HEK293T (cell line): Measurements from ENCODE around the gene MIEF2.

ENCODE experiments used
- CTCF ChIA-PET: fragments of 350-600 bp; formaldehyde crosslinking; extraction: SDS; loops from one replicate; lab custom pipeline; 2021; ENCODE audit warnings: antibody characterized with exemption, inconsistent platforms; lab: Yijun Ruan, JAX
- POLR2A ChIA-PET: fragments of 350-600 bp; formaldehyde crosslinking; extraction: SDS; loops from one replicate; lab custom pipeline; 2020; ENCODE audit warnings: antibody characterized with exemption, inconsistent platforms; lab: Yijun Ruan, JAX
- DNase-seq: peaks from one replicate; pipeline ENCODE4 v3.0.0; 2012; ENCODE audit warnings: mixed read lengths; ENCODE audit errors: extremely low spot score
- ARNT ChIP-seq: fragments of 450-650 bp; IDR thresholded peaks from 2 replicates; pipeline ENCODE4 v1.6.1; 2017; ENCODE audit warnings: mild to moderate bottlenecking
- BHLHE40 ChIP-seq: fragments of 450-650 bp; IDR thresholded peaks from 2 replicates; pipeline ENCODE4 v1.6.1; 2016; ENCODE audit warnings: mild to moderate bottlenecking, moderate library complexity, borderline replicate concordance
- CTBP1 ChIP-seq: fragments of 450-650 bp; IDR thresholded peaks from 2 replicates; pipeline ENCODE4 v1.6.1; 2016; ENCODE audit warnings: borderline replicate concordance
- ELF4 ChIP-seq: fragments of 450-650 bp; IDR thresholded peaks from 2 replicates; pipeline ENCODE4 v1.6.1; 2017; ENCODE audit warnings: antibody characterized with exemption
- FOXA1 ChIP-seq: fragments of 450-650 bp; IDR thresholded peaks from 2 replicates; pipeline ENCODE4 v1.6.1; 2016; ENCODE audit warnings: mild to moderate bottlenecking
- FOXK2 ChIP-seq: fragments of 450-650 bp; IDR thresholded peaks from 2 replicates; pipeline ENCODE4 v1.6.1; 2016; ENCODE audit warnings: mild to moderate bottlenecking
- FOXM1 ChIP-seq: fragments of 450-650 bp; IDR thresholded peaks from 2 replicates; pipeline ENCODE4 v1.6.1; 2017; ENCODE audit warnings: mild to moderate bottlenecking, borderline replicate concordance
- HDGF ChIP-seq: fragments of 450-650 bp; IDR thresholded peaks from 2 replicates; pipeline ENCODE4 v1.6.1; 2017; ENCODE audit warnings: antibody characterized with exemption, borderline replicate concordance
- L3MBTL2 ChIP-seq: fragments of 450-650 bp; conservative IDR thresholded peaks from 2 replicates; pipeline ENCODE4 v1.6.1; 2016; ENCODE audit warnings: mild to moderate bottlenecking
- LEF1 ChIP-seq: fragments of 450-650 bp; IDR thresholded peaks from 2 replicates; pipeline ENCODE4 v1.6.1; 2017; ENCODE audit warnings: mild to moderate bottlenecking, borderline replicate concordance
- NFRKB ChIP-seq: fragments of 450-650 bp; IDR thresholded peaks from 2 replicates; pipeline ENCODE4 v1.6.1; 2016; ENCODE audit warnings: mild to moderate bottlenecking, moderate library complexity
- PKNOX1 ChIP-seq: fragments of 450-650 bp; IDR thresholded peaks from 2 replicates; pipeline ENCODE4 v1.6.1; 2016
- SP1 ChIP-seq: fragments of 450-650 bp; IDR thresholded peaks from 2 replicates; pipeline ENCODE4 v1.6.1; 2017
- SUZ12 ChIP-seq: fragments of 450-650 bp; IDR thresholded peaks from 2 replicates; pipeline ENCODE4 v1.6.1; 2016; ENCODE audit warnings: mild to moderate bottlenecking
- TARDBP ChIP-seq: fragments of 450-650 bp; IDR thresholded peaks from 2 replicates; pipeline ENCODE4 v1.6.1; 2016
- ZNF384 ChIP-seq: fragments of 450-650 bp; IDR thresholded peaks from 2 replicates; pipeline ENCODE4 v1.6.1; 2016

The MIEF2 gene

GRCh38 chr17:18237461-18237860 is 23.0 kb upstream of the MIEF2 start:
- TF ChIP-seq HDGF, result no peak
- TF ChIP-seq FOXM1, result no peak
- no peak for TF ChIP-seq ELF4
- no peak for TF ChIP-seq CTBP1
- TF ChIP-seq TARDBP, result no peak
- no peak for TF ChIP-seq NFRKB
- no peak for TF ChIP-seq ZNF384
- TF ChIP-seq FOXK2, result no peak
- TF ChIP-seq ARNT, result no peak
- POLR2A ChIA-PET, result interaction anchor here (0.8 kb wide), 1 partner anchor 9 kb away, joined by 3 read pairs; no protein-coding TSS in a partner anchor
- no peak for DNase-seq
- CTCF ChIA-PET, result no interaction called here

GRCh38 chr17:18238299-18238698 is 22.2 kb upstream of the MIEF2 start:
- CTCF ChIA-PET, result no interaction called here
- DNase-seq, result no peak
- TF ChIP-seq CTBP1, result no peak
- POLR2A ChIA-PET, result no interaction called here

GRCh38 chr17:18240449-18240848 is 20.0 kb upstream of the MIEF2 start:
- TF ChIP-seq L3MBTL2 (no peak), SP1 (no peak), PKNOX1 (no peak), HDGF (no peak), ZNF384 (no peak), SUZ12 (no peak), LEF1 (no peak), ELF4 (no peak), BHLHE40 (no peak), NFRKB (no peak), CTBP1 (no peak), FOXK2 (no peak)
- ChIA-PET POLR2A (no interaction called here), CTCF (no interaction called here)
- no peak for DNase-seq

GRCh38 chr17:18241229-18241871 is 19.1 kb upstream of the MIEF2 start:
- TF ChIP-seq FOXA1, result no peak
- no peak for TF ChIP-seq TARDBP
- no peak for TF ChIP-seq PKNOX1
- TF ChIP-seq ELF4, result no peak
- no peak for TF ChIP-seq FOXK2
- TF ChIP-seq ARNT, result no peak
- TF ChIP-seq FOXM1, result no peak
- no peak for TF ChIP-seq SP1
- no peak for TF ChIP-seq SUZ12
- TF ChIP-seq L3MBTL2, result no peak
- TF ChIP-seq CTBP1, result no peak
- no peak for TF ChIP-seq ZNF384
- no peak for TF ChIP-seq LEF1
- TF ChIP-seq BHLHE40, result no peak
- no peak for TF ChIP-seq HDGF
- TF ChIP-seq NFRKB, result no peak
- ChIA-PET POLR2A (no interaction called here), CTCF (no interaction called here)
- no peak for DNase-seq

- no peak for TF ChIP-seq ZNF384
- TF ChIP-seq LEF1, result no peak
- TF ChIP-seq BHLHE40, result no peak
- TF ChIP-seq FOXM1, result no peak
- TF ChIP-seq TARDBP, result no peak
- no peak for TF ChIP-seq SUZ12
- TF ChIP-seq FOXK2, result no peak
- no peak for TF ChIP-seq PKNOX1
- TF ChIP-seq SP1, result no peak
- no peak for TF ChIP-seq NFRKB
- no peak for TF ChIP-seq CTBP1
- no peak for TF ChIP-seq ELF4
- TF ChIP-seq HDGF, result no peak
- no peak for TF ChIP-seq L3MBTL2
- TF ChIP-seq ARNT, result no peak
- TF ChIP-seq FOXA1, result no peak
- ChIA-PET POLR2A (no interaction called here), CTCF (no interaction called here)
- no peak for DNase-seq
These were observed 15.3 kb upstream of the MIEF2 start for GRCh38 chr17:18245038-18245776.

GRCh38 chr17:18246109-18246725 is 14.2 kb upstream of the MIEF2 start:
- ChIA-PET CTCF (no interaction called here), POLR2A (no interaction called here)
- TF ChIP-seq ZNF384, result no peak
- no peak for TF ChIP-seq ELF4
- TF ChIP-seq HDGF, result no peak
- TF ChIP-seq SUZ12, result no peak
- no peak for TF ChIP-seq FOXM1
- TF ChIP-seq ARNT, result no peak
- no peak for TF ChIP-seq FOXK2
- no peak for TF ChIP-seq SP1
- TF ChIP-seq FOXA1, result no peak
- TF ChIP-seq NFRKB, result no peak
- no peak for TF ChIP-seq TARDBP
- no peak for TF ChIP-seq PKNOX1
- TF ChIP-seq CTBP1, result no peak
- no peak for TF ChIP-seq L3MBTL2
- DNase-seq, result no peak
